Measurements from ENCODE around the gene GIT2. TPM values are rescaled to one million over a fixed set of nuclear protein-coding genes. Genes with fewer than 3 reads are reported as not detected.
"Not testable (repeated sequence)": the region's sequence is repeated elsewhere in the genome, so short reads cannot be mapped to it uniquely, and the experiment has no call there.

The GIT2 gene
- total and polyA plus RNA-seq, 10 of the 15 experiments (the other 5 are each of a cell fraction or from before 2014, with no cell fraction given), result 9.1 to 49.9 (median 43.9) TPM

- WGBS (ENCODE audit: insufficient coverage, insufficient replicate concordance, low lambda C conversion rate, missing lambda C conversion rate), result 96% methylated on average over 15 of the region's 15 CpGs
- H3K27me3 ChIP-seq (replicated peaks in 1 of 2; ENCODE audit: control insufficient read depth in 2 of 2, insufficient read depth in 2 of 2, low read length in 1 of 2); RAD21 ChIA-PET (ENCODE audit: unreplicated experiment); H4K20me1 ChIP-seq (ENCODE audit: control insufficient read depth, insufficient read depth); DNase-seq (ENCODE audit: low read depth, low spot score); H3K4me1 ChIP-seq (ENCODE audit: control insufficient read depth, insufficient read depth, low read length); in situ Hi-C loops (cut with MboI); FAIRE-seq; intact Hi-C loops (cut with micrococcal nuclease; ENCODE audit: unreplicated experiment); H3K9me3 ChIP-seq (replicated peaks; ENCODE audit: control insufficient read depth, insufficient read depth, low read length); ATAC-seq; BruUV-seq (replicated peaks); SMC1A ChIA-PET (ENCODE audit: uncharacterized antibody, unreplicated experiment): not testable (repeated sequence)
- Histone ChIP-seq H3K9ac (ENCODE audit: control insufficient read depth, insufficient read depth, low read length) (peak overlapping the region; percentile 78), H3K4me3 (peak overlapping the region; percentile 93), H2AFZ (ENCODE audit: control insufficient read depth, low read depth, low read length) (peak overlapping the region; percentile 95), H3K4me2 (ENCODE audit: control insufficient read depth, insufficient read depth) (peak overlapping the region; percentile 85; the same call in 1 of the 2 replicates), H3K36me3 (ENCODE audit: control insufficient read depth in 2 of 2, insufficient read depth in 2 of 2, low read length in 1 of 2) (peaks cover 6 to 13% of the 10 kb centered on the region in 2 experiments; a peak in 3 of 4 replicates), H3K27ac (ENCODE audit: control insufficient read depth, insufficient read depth) (peak overlapping the region; percentile 68), H3K79me2 (ENCODE audit: control insufficient read depth, insufficient read depth, low read length) (peaks cover 22% of the 10 kb centered on the region)
- CTCF ChIA-PET, result interaction anchor here (1.2 to 1.5 kb wide), 2 partner anchors 47 to 48 kb away, joined by 3 to 4 read pairs; no protein-coding TSS in a partner anchor
- POLR2A ChIA-PET, result interaction anchor here (1.3 kb wide), 1 partner anchor 11 kb away, joined by 5 read pairs; no protein-coding TSS in a partner anchor
- peak; percentile 93 for TF ChIP-seq MLLT1 (IDR thresholded peaks at IDR 0.05)
These were observed 96.8 kb downstream of the GIT2 start for GRCh38 chr12:109899345-109899744.

- FAIRE-seq (no peak), ATAC-seq (no peak), DNase-seq (ENCODE audit: low read depth, low spot score) (no peak)
- ChIA-PET RAD21 (ENCODE audit: unreplicated experiment) (no interaction called here), CTCF (no interaction called here), SMC1A (ENCODE audit: uncharacterized antibody, unreplicated experiment) (no interaction called here), POLR2A (no interaction called here)
- H3K36me3 ChIP-seq (ENCODE audit: control insufficient read depth in 2 of 2, insufficient read depth in 2 of 2, low read length in 1 of 2), result no peaks in the 10 kb centered on the region
- H3K4me1 ChIP-seq (ENCODE audit: control insufficient read depth, insufficient read depth, low read length), result peaks cover 16% of the 10 kb centered on the region
- in situ Hi-C loops (cut with MboI), result no loop called here
- H3K27ac ChIP-seq (ENCODE audit: control insufficient read depth, insufficient read depth), result no peak overlapping the region
- H3K27me3 ChIP-seq (replicated peaks in 1 of 2; ENCODE audit: control insufficient read depth in 2 of 2, insufficient read depth in 2 of 2, low read length in 1 of 2), result no peaks in the 10 kb centered on the region
- H3K79me2 ChIP-seq (ENCODE audit: control insufficient read depth, insufficient read depth, low read length), result peaks cover 22% of the 10 kb centered on the region
- no peaks in the 10 kb centered on the region for H4K20me1 ChIP-seq (ENCODE audit: control insufficient read depth, insufficient read depth)
- WGBS (ENCODE audit: insufficient coverage, insufficient replicate concordance, low lambda C conversion rate, missing lambda C conversion rate), result 95% methylated on average over 6 of the region's 6 CpGs
- intact Hi-C loops (cut with micrococcal nuclease; ENCODE audit: unreplicated experiment), result no loop called here
- no peak overlapping the region for H3K4me2 ChIP-seq (ENCODE audit: control insufficient read depth, insufficient read depth)
- H3K9ac ChIP-seq (ENCODE audit: control insufficient read depth, insufficient read depth, low read length), result no peak overlapping the region
- no TSS peak for BruUV-seq (replicated peaks)
- no peak overlapping the region for H2AFZ ChIP-seq (ENCODE audit: control insufficient read depth, low read depth, low read length)
- no peak overlapping the region for H3K4me3 ChIP-seq
- no peaks in the 10 kb centered on the region for H3K9me3 ChIP-seq (replicated peaks; ENCODE audit: control insufficient read depth, insufficient read depth, low read length)
- TF ChIP-seq ZNF24 (IDR thresholded peaks at IDR 0.05) (no peak), ZNF207 (IDR thresholded peaks at IDR 0.05; ENCODE audit: borderline replicate concordance) (no peak), HDAC2 (IDR thresholded peaks at IDR 0.05) (no peak), CEBPB (IDR thresholded peaks at IDR 0.05; ENCODE audit: borderline replicate concordance in 1 of 2, low read depth in 2 of 2, low read length in 2 of 2) (no peak), BMI1 (IDR thresholded peaks at IDR 0.05; ENCODE audit: borderline replicate concordance) (no peak), PBX3 (IDR thresholded peaks at IDR 0.05; ENCODE audit: insufficient replicate concordance, low read depth, low read length) (no peak), NR2C1 (IDR thresholded peaks at IDR 0.05) (no peak), SMARCA5 (IDR thresholded peaks at IDR 0.05) (no peak), CEBPZ (IDR thresholded peaks at IDR 0.05; ENCODE audit: low read depth, low read length) (no peak), NRF1 (conservative IDR thresholded peaks at IDR 0.05; ENCODE audit: low read depth, low read length) (no peak), FOS (IDR thresholded peaks at IDR 0.05; ENCODE audit: borderline replicate concordance, extremely low read depth, insufficient read length) (no peak)
These were observed 99.1 kb downstream of the GIT2 start for GRCh38 chr12:109897029-109897428.
